VCaP (cell line): ENCODE measurements around the gene MROH2A.

Source experiments
- H3K27ac ChIP-seq: fragments of 450-650 bp; 2 replicates; pipeline ENCODE4 v1.5.1; 2017
- TF ChIP-seq, protein P1 (sequence below): fragments of 450-650 bp; conservative IDR thresholded peaks from 2 replicates; pipeline ENCODE4 v1.5.1; 2017; ENCODE audit warnings: mild to moderate bottlenecking, moderate library complexity

The MROH2A gene

DNA sequence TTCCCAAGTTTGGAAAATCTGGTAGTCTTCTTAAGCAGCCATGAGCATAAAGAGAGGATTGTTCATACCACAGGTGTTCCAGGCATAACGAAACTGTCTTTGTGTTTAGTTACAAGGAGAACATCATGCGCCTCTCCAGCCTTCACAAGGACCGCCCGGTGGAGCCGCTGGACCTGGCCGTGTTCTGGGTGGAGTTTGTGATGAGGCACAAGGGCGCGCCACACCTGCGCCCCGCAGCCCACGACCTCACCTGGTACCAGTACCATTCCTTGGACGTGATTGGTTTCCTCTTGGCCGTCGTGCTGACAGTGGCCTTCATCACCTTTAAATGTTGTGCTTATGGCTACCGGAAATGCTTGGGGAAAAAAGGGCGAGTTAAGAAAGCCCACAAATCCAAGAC is 6.0 kb upstream of the MROH2A start:
- H3K27ac ChIP-seq: no peak overlapping the region
- TF ChIP-seq, protein P1, sequence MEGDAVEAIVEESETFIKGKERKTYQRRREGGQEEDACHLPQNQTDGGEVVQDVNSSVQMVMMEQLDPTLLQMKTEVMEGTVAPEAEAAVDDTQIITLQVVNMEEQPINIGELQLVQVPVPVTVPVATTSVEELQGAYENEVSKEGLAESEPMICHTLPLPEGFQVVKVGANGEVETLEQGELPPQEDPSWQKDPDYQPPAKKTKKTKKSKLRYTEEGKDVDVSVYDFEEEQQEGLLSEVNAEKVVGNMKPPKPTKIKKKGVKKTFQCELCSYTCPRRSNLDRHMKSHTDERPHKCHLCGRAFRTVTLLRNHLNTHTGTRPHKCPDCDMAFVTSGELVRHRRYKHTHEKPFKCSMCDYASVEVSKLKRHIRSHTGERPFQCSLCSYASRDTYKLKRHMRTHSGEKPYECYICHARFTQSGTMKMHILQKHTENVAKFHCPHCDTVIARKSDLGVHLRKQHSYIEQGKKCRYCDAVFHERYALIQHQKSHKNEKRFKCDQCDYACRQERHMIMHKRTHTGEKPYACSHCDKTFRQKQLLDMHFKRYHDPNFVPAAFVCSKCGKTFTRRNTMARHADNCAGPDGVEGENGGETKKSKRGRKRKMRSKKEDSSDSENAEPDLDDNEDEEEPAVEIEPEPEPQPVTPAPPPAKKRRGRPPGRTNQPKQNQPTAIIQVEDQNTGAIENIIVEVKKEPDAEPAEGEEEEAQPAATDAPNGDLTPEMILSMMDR: no peak

- TF ChIP-seq, protein P1: no peak
- no peak overlapping the region for H3K27ac ChIP-seq
Observed at GRCh38 chr2:233772583-233772982, 5.5 kb upstream of the MROH2A start.

DNA sequence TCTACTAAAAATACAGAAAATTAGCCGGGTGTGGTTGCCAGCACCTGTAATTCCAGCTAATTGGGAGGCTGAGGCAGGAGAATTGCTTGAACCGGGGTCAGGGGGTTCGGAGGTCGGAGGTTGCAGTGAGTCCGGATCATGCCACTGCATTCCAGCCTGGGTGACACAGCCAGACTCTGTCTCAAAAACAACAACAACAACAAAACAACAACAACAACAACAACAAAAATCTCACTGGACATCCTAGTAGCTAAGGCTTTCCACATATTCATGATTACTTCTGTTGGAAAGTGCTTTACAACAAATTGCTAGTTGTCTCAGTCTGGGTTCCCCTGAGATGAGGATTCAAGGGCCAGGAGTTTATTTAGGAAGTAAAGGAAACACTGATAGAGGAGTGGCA is 4.3 kb upstream of the MROH2A start:
- H3K27ac ChIP-seq: no peak overlapping the region

DNA sequence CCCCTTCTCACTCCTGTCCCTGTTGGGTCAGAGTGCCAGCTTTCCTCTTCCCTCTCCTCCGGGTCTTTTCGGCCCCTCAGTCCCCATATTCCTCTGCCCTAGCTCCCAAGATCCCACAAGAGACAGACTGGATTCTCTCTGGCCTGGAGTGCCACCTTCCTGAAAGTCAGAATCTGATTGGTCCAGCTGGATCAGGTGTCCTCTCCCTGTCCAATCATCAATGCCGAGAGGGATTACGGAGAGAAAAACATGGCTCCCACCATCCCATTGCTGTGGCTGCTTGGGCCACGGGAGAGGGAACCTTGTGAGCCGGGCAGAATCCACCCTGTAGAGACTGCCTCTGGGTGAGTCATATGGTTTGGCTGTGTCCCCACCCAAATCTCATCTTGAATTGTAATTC is 2.7 kb upstream of the MROH2A start:
- TF ChIP-seq, protein P1: no peak
- H3K27ac ChIP-seq: no peak overlapping the region

More for the DNA sequence above, 4.3 kb upstream of the MROH2A start:
- TF ChIP-seq, protein P1: no peak

- H3K27ac ChIP-seq: no peak overlapping the region
- TF ChIP-seq, protein P1: no peak
Observed at GRCh38 chr2:233779722-233780121, 1.6 kb downstream of the MROH2A start.

DNA sequence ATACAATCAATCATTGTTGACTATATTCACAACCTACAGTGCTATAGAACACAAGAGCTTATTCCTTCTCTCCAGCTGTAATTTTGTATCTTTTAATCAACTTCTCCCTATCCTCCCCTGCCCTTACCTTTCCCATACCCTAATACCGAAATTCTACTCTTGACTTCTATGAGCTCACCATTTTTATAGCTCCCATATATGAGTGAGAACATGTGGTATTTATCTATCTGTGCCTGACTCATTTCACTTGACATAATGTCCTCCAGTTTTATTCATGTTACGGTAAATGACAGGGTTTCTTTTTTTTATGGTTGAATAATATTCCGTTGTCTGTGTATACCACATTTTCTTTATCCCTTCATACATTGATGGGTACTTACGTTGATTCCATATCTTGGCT is 2.6 kb downstream of the MROH2A start:
- no peak overlapping the region for H3K27ac ChIP-seq
- TF ChIP-seq, protein P1: no peak

GRCh38 chr2:233789554-233789953 is 11.4 kb downstream of the MROH2A start:
- TF ChIP-seq, protein P1: no peak
- H3K27ac ChIP-seq: no peak overlapping the region
